Activated naive CD8-positive, alpha-beta T cell treated with anti-CD3 and anti-CD28 coated beads, Interleukin-2, amount 10 ng/mL, durations not matched to agents 7 days and 5 days (primary cell): ENCODE data around the gene ATP6V0E2. TPM values are rescaled to one million over a fixed set of nuclear protein-coding genes. Genes with fewer than 3 reads are reported as not detected.

ENCODE experiments used
- ATAC-seq: fragments of 150-1000 bp; cut with Tn5 transposase; one replicate; pipeline ENCODE4 v1.10.0; 2021; ENCODE audit warnings: low read depth, moderate library complexity
- POLR2A ChIA-PET: fragments of 350-600 bp; sonication (Branson Sonifier 250); formaldehyde crosslinking; loops from one replicate; lab custom pipeline; 2021; ENCODE audit warnings: antibody characterized with exemption; lab: Charles Lee
- DNase-seq: peaks from one replicate; pipeline ENCODE4 v3.0.0; 2021
- H3K27ac Mint-ChIP-seq: one replicate; pipeline ENCODE4 v1.8.0; 2022; ENCODE audit warnings: mild to moderate bottlenecking, mixed read lengths
- H3K27me3 Mint-ChIP-seq: one replicate; pipeline ENCODE4 v1.8.0; 2022; ENCODE audit warnings: mild to moderate bottlenecking, moderate library complexity, mixed read lengths
- H3K36me3 Mint-ChIP-seq: one replicate; pipeline ENCODE4 v1.8.0; 2021; ENCODE audit warnings: mild to moderate bottlenecking, mixed read lengths
- H3K4me1 Mint-ChIP-seq: one replicate; pipeline ENCODE4 v1.8.0; 2021; ENCODE audit warnings: mixed read lengths
- H3K4me3 Mint-ChIP-seq: one replicate; pipeline ENCODE4 v1.8.0; 2022; ENCODE audit warnings: mild to moderate bottlenecking, moderate library complexity, mixed read lengths
- H3K9me3 Mint-ChIP-seq: one replicate; pipeline ENCODE4 v1.8.0; 2021; ENCODE audit warnings: mixed read lengths
- total RNA-seq, 2 experiments: library from RNA; stranded (reverse); gene quantifications; one replicate each; pipeline ENCODE4 v1.2.3, GENCODE V29; 2021

The ATP6V0E2 gene
- total RNA-seq, 2 experiments from 2014 or later = 74.0 to 81.2 TPM

DNA sequence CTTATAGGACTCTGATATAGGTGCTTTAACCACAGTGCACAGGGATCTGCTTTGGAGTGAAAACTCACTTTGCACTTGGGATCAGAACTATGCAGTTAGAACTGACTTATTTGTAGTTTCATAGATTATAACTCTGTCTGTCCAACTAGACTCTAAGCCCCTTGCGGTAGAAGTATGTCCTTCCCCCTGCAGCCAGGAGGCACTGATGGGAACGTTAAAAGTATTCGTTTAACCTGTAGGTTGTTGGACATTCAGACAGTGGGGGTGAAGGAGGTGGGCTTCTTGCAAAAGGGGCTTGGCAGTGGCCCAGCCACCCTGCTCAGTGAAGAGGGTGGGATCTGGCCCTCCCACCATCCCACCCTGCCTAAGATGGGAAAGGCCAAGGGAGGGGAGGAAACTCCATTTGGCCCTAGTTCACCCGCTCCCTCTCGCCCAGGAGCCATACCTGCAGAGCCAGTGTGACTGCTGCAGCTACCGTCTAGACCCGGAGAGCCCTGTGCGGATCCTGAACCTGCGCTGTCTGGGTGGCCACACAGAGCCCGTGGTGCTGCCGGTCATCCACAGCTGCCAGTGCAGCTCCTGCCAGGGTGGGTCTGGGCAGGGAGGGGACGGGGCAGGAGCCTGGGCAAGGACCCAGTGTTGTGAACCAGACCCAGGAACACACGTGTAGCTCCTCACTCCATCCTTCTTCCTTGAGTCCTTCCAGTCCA lies 41.3 kb upstream of the ATP6V0E2 start:
- Mint-ChIP-seq H3K27ac (no peak overlapping the region), H3K27me3 (peaks cover 16% of the 10 kb centered on the region), H3K36me3 (no peaks in the 10 kb centered on the region), H3K9me3 (no peaks in the 10 kb centered on the region), H3K4me1 (peaks cover under 1% of the 10 kb centered on the region), H3K4me3 (no peak overlapping the region)
- POLR2A ChIA-PET = no interaction called here
- DNase-seq (no peak), ATAC-seq (no peak)

DNA sequence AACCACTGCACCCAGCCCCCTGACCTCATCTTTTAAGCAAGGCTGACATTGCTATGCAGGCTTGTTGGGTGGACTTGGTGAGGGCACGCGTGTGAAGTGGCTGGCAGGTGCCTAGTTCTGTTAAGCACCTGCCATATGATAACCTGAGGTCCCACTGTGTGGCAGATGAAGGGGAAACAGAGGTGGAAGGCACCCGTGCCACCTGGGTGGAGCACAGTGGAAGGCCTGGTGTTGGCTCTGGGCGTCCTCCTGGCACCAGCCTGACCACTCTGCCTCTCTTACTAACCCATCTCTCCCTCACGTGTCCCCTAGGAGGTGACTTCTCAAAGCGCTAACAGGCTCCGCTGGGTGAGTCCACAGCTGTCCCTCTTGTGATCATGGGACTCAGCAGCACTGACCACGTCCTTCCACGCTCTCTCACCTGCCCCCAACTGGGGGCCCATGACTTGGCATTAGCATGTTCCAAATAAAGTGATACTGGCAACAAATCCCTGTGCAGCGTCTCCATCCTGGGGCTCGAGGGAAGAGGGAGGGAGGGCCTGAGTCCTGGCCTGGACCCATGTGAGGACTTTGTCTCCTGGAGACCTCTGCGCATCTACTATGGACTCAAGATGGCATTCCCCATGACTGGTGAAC lies 40.2 kb upstream of the ATP6V0E2 start:
- POLR2A ChIA-PET = no interaction called here
- Mint-ChIP-seq H3K36me3 (no peaks in the 10 kb centered on the region), H3K4me3 (no peak overlapping the region), H3K4me1 (peaks cover 6% of the 10 kb centered on the region), H3K27ac (no peak overlapping the region), H3K9me3 (no peaks in the 10 kb centered on the region), H3K27me3 (peaks cover 16% of the 10 kb centered on the region)
- ATAC-seq = no peak
- no peak for DNase-seq

DNA sequence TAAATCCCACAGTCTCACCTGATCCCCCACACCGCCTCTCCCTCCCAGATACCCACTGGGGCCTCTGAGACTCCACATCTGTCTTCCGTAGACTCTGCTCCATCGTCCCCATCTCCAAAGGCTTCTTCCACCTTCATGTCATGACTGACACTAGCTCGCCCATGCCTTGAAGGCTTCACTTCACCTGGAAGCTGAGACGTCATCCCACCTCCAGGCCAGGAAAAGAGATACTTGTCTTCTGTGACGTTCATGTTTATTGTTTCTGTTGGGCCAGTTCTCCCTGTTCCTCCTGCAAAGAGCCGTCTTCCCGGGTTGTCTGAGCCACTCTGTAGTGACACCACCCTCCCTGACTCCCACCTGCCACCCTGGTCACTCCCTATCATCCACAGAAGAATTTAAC lies 39.2 kb upstream of the ATP6V0E2 start:
- peaks cover 4% of the 10 kb centered on the region for H3K36me3 Mint-ChIP-seq
- no peak overlapping the region for H3K4me3 Mint-ChIP-seq
- H3K27me3 Mint-ChIP-seq = peaks cover 16% of the 10 kb centered on the region
- no peak overlapping the region for H3K27ac Mint-ChIP-seq
- DNase-seq (no peak), ATAC-seq (no peak)
- H3K4me1 Mint-ChIP-seq = peaks cover 14% of the 10 kb centered on the region
- POLR2A ChIA-PET = no interaction called here
- H3K9me3 Mint-ChIP-seq = no peaks in the 10 kb centered on the region

DNA sequence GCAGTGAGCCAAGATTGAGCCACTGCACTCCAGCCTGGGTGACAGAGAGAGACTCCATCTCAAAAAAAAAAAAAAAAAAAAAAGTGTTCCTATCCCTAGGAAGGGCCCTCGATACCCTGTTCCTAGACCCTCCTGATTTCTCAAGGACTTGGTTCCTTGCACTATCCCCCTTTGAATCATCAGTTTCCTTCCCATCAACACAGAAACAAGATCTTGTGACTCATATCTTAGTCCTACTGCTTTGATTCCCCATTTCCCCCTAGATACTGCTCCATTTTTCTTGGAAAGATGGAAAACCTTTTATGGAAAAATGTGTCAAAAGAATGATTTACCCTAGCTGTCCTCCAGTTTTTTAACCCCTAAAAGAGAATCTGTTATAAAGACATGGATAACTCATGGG lies 37.3 kb upstream of the ATP6V0E2 start:
- POLR2A ChIA-PET = interaction anchor here (0.7 kb wide), 1 partner anchor 902 kb away, joined by 4 read pairs; no protein-coding TSS in a partner anchor
- peaks cover 7% of the 10 kb centered on the region for H3K36me3 Mint-ChIP-seq
- DNase-seq (no peak), ATAC-seq (no peak)
- H3K27ac Mint-ChIP-seq = no peak overlapping the region
- H3K4me1 Mint-ChIP-seq = peaks cover 17% of the 10 kb centered on the region
- no peak overlapping the region for H3K4me3 Mint-ChIP-seq
- H3K27me3 Mint-ChIP-seq = peaks cover 14% of the 10 kb centered on the region
- no peaks in the 10 kb centered on the region for H3K9me3 Mint-ChIP-seq

DNA sequence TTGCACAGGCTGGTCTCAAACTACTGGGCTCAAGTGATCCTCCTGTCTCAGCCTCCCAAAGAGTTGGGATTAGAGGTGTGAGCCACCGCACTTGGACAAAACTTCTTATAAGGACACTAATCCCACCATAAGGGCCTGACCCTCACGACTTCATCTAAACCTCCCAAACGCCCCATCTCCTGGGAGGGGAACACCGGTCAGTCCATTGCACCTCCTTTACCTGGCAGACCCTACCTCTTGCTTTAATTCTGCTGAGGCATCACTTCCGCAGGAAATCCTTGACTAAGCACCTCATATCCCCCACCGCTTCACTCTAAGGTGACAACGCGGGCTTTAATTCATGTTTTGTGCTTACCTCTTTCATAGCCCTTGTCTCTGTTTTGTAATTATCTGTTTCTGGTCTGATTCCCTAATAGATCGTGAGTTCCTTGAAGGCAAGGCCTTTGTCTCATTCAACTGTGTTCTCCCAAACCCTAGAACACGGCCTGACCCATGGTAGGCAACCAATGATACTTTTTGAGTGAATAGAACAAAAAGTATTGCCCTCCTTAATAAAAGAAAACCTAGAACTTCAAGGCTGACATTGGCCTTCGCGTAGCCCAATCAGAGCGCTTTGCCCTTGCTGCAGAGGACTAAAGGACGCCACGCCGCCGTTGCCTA lies 36.1 kb upstream of the ATP6V0E2 start:
- H3K27me3 Mint-ChIP-seq = peaks cover 10% of the 10 kb centered on the region
- no peak overlapping the region for H3K27ac Mint-ChIP-seq
- POLR2A ChIA-PET = interaction anchor here (0.7 to 2.9 kb wide), 8 partner anchors 12 to 46 kb away, joined by 3 to 42 read pairs (median 7); no protein-coding TSS in a partner anchor
- no peak for DNase-seq
- no peak for ATAC-seq
- peaks cover 7% of the 10 kb centered on the region for H3K36me3 Mint-ChIP-seq
- peak overlapping the region; percentile 88 for H3K4me3 Mint-ChIP-seq
- H3K9me3 Mint-ChIP-seq = no peaks in the 10 kb centered on the region
- H3K4me1 Mint-ChIP-seq = peaks cover 22% of the 10 kb centered on the region

DNA sequence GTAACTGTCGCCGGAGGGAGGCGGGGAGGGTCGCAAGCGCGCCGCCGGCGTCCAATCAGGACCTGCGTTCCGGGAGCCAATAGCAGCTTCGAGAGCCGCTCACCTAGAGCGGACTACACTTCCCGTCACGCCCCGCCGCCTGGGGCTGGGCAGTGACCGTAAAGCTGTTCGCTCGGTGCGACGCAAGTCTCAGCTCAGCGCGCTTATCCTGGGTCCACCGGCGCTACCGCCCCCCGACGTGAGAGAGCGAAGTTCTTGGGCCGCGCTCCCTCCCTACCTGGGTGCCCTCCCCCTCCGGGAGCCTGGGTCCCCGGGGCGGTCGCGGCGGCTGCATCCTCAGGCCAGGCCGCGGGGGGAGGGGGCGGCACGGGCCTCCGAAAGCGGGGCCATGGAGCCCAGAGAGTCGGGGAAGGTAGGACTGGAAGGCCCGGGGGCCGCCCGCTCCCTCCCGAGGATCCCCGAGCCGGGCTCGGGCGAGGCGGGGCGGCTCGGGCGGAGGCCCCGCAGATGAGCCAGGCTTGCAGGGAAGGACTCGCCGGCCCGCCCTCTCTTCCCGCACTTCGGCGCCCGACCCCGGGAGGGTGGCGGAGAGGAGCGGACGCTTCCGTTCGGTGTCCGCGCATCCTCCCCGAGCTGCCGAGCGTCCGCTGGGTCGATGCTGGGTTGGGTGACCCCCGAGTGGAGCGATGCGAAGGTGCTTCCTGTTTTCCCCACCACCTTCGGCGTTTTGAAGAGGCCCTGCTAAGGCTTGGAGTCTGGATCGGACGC lies 35.4 kb upstream of the ATP6V0E2 start, which contains the start of gene ZNF862:
ZNF862 (plus strand) TSS at position 152 of the 768 bp plus-strand sequence; CDS start at position 389, 237 bp downstream.
- Mint-ChIP-seq H3K4me3 (peak within 1 kb of the TSS; percentile 88), H3K27ac (peak within 1 kb of the TSS; percentile 80), H3K9me3 (no peaks in the 10 kb centered on the region), H3K4me1 (peaks cover 22% of the 10 kb centered on the region), H3K36me3 (peaks cover 7% of the 10 kb centered on the region), H3K27me3 (peaks cover 10% of the 10 kb centered on the region)
- DNase-seq = peak; percentile 93
- POLR2A ChIA-PET = interaction anchor here (0.7 to 2.9 kb wide), 9 partner anchors 11 to 45 kb away, joined by 3 to 42 read pairs (median 7); no protein-coding TSS in a partner anchor
- peak; percentile 97 for ATAC-seq

DNA sequence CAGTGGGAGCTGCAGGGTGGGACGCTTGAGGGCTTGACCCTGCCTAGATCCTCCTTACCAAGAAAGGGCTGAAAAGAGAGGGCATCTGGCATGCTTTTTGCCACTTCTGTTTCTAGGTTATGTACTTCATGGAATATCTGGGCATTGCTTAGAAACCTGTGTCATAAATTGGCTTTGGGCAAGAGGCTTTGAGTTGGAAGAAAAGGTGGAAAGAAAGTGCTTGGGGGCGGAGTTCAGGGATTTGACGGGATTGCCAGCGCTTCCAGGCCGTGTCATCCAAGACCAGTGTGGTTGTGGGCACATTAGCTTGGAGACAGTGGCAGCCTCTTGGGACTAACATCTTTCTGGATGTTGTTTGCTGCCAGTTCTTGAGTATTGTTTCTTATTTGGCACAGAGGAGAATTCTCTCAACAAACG lies 34.8 kb upstream of the ATP6V0E2 start:
- peaks cover 10% of the 10 kb centered on the region for H3K27me3 Mint-ChIP-seq
- H3K4me1 Mint-ChIP-seq = peaks cover 22% of the 10 kb centered on the region
- no peaks in the 10 kb centered on the region for H3K9me3 Mint-ChIP-seq
- no peak for DNase-seq
- H3K4me3 Mint-ChIP-seq = peak overlapping the region; percentile 88
- peak overlapping the region; percentile 75 for H3K27ac Mint-ChIP-seq
- POLR2A ChIA-PET = interaction anchor here (1.6 to 2.9 kb wide), 5 partner anchors 11 to 36 kb away, joined by 7 to 42 read pairs (median 23); no protein-coding TSS in a partner anchor
- H3K36me3 Mint-ChIP-seq = peaks cover 7% of the 10 kb centered on the region
- no peak for ATAC-seq

DNA sequence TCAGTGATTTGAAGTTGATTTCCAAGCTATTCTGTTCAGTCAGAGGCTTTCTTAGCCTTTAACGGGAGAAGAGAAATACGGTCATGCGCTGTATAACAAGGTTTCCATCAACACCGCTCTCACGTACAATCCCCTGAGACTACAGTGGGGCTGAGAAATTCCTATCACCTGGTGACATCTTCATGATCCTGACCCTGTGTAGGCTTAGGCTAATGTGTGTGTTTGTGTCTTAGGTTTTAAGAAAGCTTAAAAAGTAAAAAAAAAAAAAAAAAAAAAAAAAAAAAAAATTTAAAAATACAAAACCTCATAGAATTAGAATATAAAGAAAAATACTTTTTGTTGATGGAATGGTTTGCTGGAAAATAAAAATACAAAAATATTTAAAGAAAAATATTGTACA lies 33.8 kb upstream of the ATP6V0E2 start:
- H3K4me1 Mint-ChIP-seq = peaks cover 22% of the 10 kb centered on the region
- peaks cover 7% of the 10 kb centered on the region for H3K27me3 Mint-ChIP-seq
- no peak for ATAC-seq

DNA sequence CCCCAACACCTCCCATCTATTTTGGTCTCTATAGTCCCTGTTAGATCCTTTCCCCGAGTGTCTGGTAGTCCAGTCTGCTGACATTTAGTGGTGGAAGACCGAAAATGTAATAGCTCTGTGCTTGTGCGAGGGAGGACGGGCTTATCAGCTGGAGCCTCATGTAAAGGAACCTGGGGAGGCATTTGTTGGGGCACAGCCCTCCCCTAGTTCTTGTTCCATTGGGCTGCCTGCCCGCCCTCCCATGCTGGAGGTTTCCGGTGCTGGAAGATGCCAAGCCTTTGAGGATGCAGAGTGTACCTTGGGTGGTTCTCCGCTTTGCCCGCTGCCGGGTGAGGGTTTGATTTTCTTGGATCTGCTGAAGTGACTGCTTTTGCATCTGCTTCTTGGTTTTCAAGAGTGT lies 30.2 kb upstream of the ATP6V0E2 start:
- no peak overlapping the region for H3K27ac Mint-ChIP-seq
- H3K4me1 Mint-ChIP-seq = peaks cover 18% of the 10 kb centered on the region
- peaks cover 15% of the 10 kb centered on the region for H3K36me3 Mint-ChIP-seq
- DNase-seq = no peak
- ATAC-seq = no peak
- H3K27me3 Mint-ChIP-seq = no peaks in the 10 kb centered on the region
- POLR2A ChIA-PET = no interaction called here
- H3K9me3 Mint-ChIP-seq = no peaks in the 10 kb centered on the region
- no peak overlapping the region for H3K4me3 Mint-ChIP-seq

More for the DNA sequence above, 33.8 kb upstream of the ATP6V0E2 start:
- Mint-ChIP-seq H3K27ac (no peak overlapping the region), H3K4me3 (peak overlapping the region; percentile 88), H3K36me3 (peaks cover 7% of the 10 kb centered on the region), H3K9me3 (no peaks in the 10 kb centered on the region)
- POLR2A ChIA-PET = interaction anchor here (0.7 to 2.9 kb wide), 5 partner anchors 10 to 35 kb away, joined by 4 to 42 read pairs (median 23); no protein-coding TSS in a partner anchor
- no peak for DNase-seq

DNA sequence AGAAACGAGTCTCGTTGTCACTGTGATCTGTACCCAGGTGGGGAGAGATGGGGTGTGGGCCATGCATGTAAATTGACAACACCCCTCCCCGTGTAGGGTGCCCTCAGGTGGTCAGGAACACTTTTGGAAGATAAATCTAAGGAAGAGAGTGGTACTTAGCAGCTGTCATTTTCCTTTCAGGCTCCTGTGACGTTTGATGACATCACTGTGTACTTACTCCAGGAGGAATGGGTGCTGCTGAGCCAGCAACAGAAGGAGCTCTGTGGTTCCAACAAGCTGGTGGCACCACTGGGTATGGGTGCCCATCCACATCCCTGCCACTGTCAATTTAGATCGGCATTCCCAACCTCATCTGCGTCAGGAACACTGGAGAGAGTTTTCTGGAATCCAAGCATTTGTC lies 29.3 kb upstream of the ATP6V0E2 start:
- POLR2A ChIA-PET = no interaction called here
- Mint-ChIP-seq H3K4me3 (no peak overlapping the region), H3K27ac (no peak overlapping the region), H3K27me3 (no peaks in the 10 kb centered on the region), H3K9me3 (no peaks in the 10 kb centered on the region), H3K4me1 (peaks cover 11% of the 10 kb centered on the region), H3K36me3 (peaks cover 11% of the 10 kb centered on the region)
- no peak for ATAC-seq
- no peak for DNase-seq

DNA sequence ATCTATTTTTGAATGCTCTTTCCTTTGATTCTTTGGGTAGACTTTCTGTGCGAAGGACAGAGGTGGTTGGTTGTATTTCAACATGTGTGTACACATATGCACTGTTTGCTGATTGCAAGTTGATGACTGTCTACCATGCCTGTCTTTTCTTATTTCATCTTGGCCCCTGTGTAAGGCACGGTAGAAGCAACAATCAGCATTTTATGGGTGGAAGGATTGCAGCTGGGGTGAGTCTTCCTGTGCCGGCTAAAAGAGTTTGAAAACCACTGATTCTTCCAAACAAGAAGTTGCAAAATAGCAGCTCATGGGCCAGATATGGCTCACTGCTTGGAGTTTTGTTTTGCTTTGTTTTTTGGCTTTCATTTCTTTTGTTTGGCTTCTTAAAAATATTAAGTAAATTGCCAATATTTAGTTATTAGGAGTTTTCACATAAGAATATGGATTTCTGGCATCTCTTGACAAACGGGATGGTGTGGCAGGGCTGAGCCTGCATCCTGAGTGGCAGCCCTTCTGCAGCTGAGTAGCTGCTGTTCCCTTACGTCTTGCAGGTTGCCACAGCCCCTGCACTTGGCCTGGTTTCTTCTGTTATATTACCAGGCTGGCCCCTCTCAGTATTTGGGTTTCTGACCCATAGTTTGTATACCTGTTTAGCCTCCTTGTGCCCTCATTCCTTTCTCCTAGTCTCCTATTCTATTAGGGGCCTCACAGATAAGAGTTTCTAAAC lies 28.4 kb upstream of the ATP6V0E2 start:
- Mint-ChIP-seq H3K9me3 (no peaks in the 10 kb centered on the region), H3K27me3 (no peaks in the 10 kb centered on the region), H3K36me3 (peaks cover 10% of the 10 kb centered on the region), H3K4me1 (peaks cover 13% of the 10 kb centered on the region), H3K4me3 (no peak overlapping the region), H3K27ac (no peak overlapping the region)
- POLR2A ChIA-PET = interaction anchor here (0.9 kb wide), 1 partner anchor 20 kb away, joined by 3 read pairs; no protein-coding TSS in a partner anchor
- ATAC-seq (no peak), DNase-seq (no peak)

DNA sequence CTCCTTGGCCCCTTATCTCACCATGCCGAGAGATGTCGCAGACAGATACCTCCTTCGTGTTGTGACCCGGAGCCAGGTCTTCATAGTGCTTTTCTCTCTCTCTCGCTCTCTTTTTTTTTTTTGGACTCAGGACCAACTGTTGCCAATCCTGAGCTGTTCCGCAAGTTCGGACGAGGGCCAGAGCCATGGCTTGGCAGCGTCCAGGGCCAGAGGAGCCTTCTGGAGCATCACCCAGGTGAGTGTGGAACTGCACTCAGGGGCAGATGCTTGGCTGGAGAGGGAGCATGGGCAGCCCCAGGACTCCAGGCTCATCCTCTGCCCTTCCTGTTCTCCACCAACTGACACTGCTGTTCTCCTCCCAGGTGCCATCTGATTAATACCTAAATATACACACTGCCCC lies 27.7 kb upstream of the ATP6V0E2 start:
- ATAC-seq = no peak
- Mint-ChIP-seq H3K9me3 (no peaks in the 10 kb centered on the region), H3K27ac (no peak overlapping the region), H3K4me1 (peaks cover 12% of the 10 kb centered on the region), H3K27me3 (no peaks in the 10 kb centered on the region), H3K36me3 (peaks cover 8% of the 10 kb centered on the region), H3K4me3 (no peak overlapping the region)
- DNase-seq = no peak
- POLR2A ChIA-PET = no interaction called here
